OCI-LY1 (cell line): Measurements from ENCODE around the gene RBL1.
"Not testable (repeated sequence)": the region's sequence is repeated elsewhere in the genome, so short reads cannot be mapped to it uniquely, and the experiment has no call there.

Experiments used
- H2AFZ ChIP-seq: fragments of 200-600 bp; sonication (generic), shearing (Covaris generic); 2 replicates; pipeline ENCODE4 v1.6.0; 2014; ENCODE audit warnings: antibody characterized with exemption, mild to moderate bottlenecking, low read length
- H3F3A ChIP-seq: fragments of 200-600 bp; sonication (generic), shearing (Covaris generic); 2 replicates; pipeline ENCODE4 v1.6.0; 2014; ENCODE audit warnings: mild to moderate bottlenecking, antibody characterized with exemption, low read length, moderate library complexity; ENCODE audit not compliant: insufficient read depth
- H3K27ac ChIP-seq: fragments of 200-600 bp; sonication (generic); 2 replicates; pipeline ENCODE4 v1.5.1; 2014; ENCODE audit warnings: low read length, mixed run types, mild to moderate bottlenecking, low read depth; ENCODE audit not compliant: poor library complexity, severe bottlenecking
- H3K27me3 ChIP-seq: fragments of 200-600 bp; sonication (generic); 2 replicates; pipeline ENCODE4 v1.6.0; 2014; ENCODE audit warnings: antibody characterized with exemption, mild to moderate bottlenecking, low read length, moderate library complexity; ENCODE audit not compliant: insufficient read depth
- H3K36me3 ChIP-seq: fragments of 200-600 bp; sonication (generic); 2 replicates; pipeline ENCODE4 v1.6.1; 2014; ENCODE audit warnings: mild to moderate bottlenecking, antibody characterized with exemption, low read length, moderate library complexity, mixed read lengths; ENCODE audit not compliant: insufficient read depth
- H3K4me1 ChIP-seq: fragments of 200-600 bp; sonication (generic); 2 replicates; pipeline ENCODE4 v1.5.1; 2014; ENCODE audit warnings: mild to moderate bottlenecking, low read length, moderate library complexity; ENCODE audit not compliant: insufficient read depth, severe bottlenecking
- H3K4me2 ChIP-seq: fragments of 200-600 bp; sonication (generic), shearing (Covaris generic); 2 replicates; pipeline ENCODE4 v1.6.1; 2014; ENCODE audit warnings: low read length
- H3K4me3 ChIP-seq: fragments of 200-600 bp; sonication (generic); 2 replicates; pipeline ENCODE4 v1.5.1; 2014; ENCODE audit warnings: low read length, low read depth, mild to moderate bottlenecking, mixed read lengths; ENCODE audit not compliant: poor library complexity, severe bottlenecking
- H3K79me2 ChIP-seq: fragments of 200-600 bp; shearing (Covaris generic); 2 replicates; pipeline ENCODE4 v1.6.1; 2016; ENCODE audit warnings: mixed run types, low read length, mixed read lengths; ENCODE audit not compliant: insufficient read depth
- H3K9ac ChIP-seq: fragments of 200-600 bp; sonication (generic), shearing (Covaris generic); 2 replicates; pipeline ENCODE4 v1.6.1; 2014; ENCODE audit warnings: mild to moderate bottlenecking, low read length, mixed read lengths
- H3K9me2 ChIP-seq: fragments of 200-600 bp; sonication (generic), shearing (Covaris generic); 2 replicates; pipeline ENCODE4 v1.6.1; 2014; ENCODE audit warnings: low read depth, mild to moderate bottlenecking, low read length, mixed read lengths
- H3K9me3 ChIP-seq: fragments of 200-600 bp; shearing (Covaris generic); 2 replicates; pipeline ENCODE4 v1.6.1; 2014; ENCODE audit warnings: low read length, mixed read lengths
- H4K20me1 ChIP-seq: fragments of 200-600 bp; sonication (generic), shearing (Covaris generic); 2 replicates; pipeline ENCODE4 v1.6.0; 2016; ENCODE audit warnings: mild to moderate bottlenecking, low read length; ENCODE audit not compliant: insufficient read depth
- EZH2 ChIP-seq: fragments of 200-600 bp; sonication (generic), shearing (Covaris generic); IDR thresholded peaks from 2 replicates; pipeline ENCODE4 v1.8.0; 2017; ENCODE audit warnings: borderline replicate concordance, mixed run types, mild to moderate bottlenecking, antibody characterized with exemption, low read length, moderate library complexity, mixed read lengths
- TF ChIP-seq, protein P1 (sequence below): fragments of 200-600 bp; sonication (generic), shearing (Covaris generic); IDR thresholded peaks from 2 replicates; pipeline ENCODE4 v1.5.1; 2017; ENCODE audit warnings: mild to moderate bottlenecking, antibody characterized with exemption, low read length, moderate library complexity, mixed read lengths

RBL1 gene

GRCh38 chr20:37075932-37076685 lies 19.7 kb downstream of the RBL1 start:
- Histone ChIP-seq H3K9me3 (peaks cover 5% of the 10 kb centered on the region), H3K9me2 (no peaks in the 10 kb centered on the region), H3K27me3 (no peaks in the 10 kb centered on the region), H3K36me3 (peaks cover 66% of the 10 kb centered on the region), H3K79me2 (peaks cover 44% of the 10 kb centered on the region), H3K4me3 (no peak overlapping the region), H3K9ac (no peak overlapping the region), H4K20me1 (no peaks in the 10 kb centered on the region), H3F3A (no peaks in the 10 kb centered on the region), H3K4me1 (peaks cover 27% of the 10 kb centered on the region), H2AFZ (no peak overlapping the region), H3K27ac (no peak overlapping the region), H3K4me2 (no peak overlapping the region)
- TF ChIP-seq EZH2 = no peak
- TF ChIP-seq, protein P1, sequence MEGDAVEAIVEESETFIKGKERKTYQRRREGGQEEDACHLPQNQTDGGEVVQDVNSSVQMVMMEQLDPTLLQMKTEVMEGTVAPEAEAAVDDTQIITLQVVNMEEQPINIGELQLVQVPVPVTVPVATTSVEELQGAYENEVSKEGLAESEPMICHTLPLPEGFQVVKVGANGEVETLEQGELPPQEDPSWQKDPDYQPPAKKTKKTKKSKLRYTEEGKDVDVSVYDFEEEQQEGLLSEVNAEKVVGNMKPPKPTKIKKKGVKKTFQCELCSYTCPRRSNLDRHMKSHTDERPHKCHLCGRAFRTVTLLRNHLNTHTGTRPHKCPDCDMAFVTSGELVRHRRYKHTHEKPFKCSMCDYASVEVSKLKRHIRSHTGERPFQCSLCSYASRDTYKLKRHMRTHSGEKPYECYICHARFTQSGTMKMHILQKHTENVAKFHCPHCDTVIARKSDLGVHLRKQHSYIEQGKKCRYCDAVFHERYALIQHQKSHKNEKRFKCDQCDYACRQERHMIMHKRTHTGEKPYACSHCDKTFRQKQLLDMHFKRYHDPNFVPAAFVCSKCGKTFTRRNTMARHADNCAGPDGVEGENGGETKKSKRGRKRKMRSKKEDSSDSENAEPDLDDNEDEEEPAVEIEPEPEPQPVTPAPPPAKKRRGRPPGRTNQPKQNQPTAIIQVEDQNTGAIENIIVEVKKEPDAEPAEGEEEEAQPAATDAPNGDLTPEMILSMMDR = no peak

- H3K4me1 ChIP-seq = peaks cover 27% of the 10 kb centered on the region
- H3K9me3 ChIP-seq = peaks cover 5% of the 10 kb centered on the region
- H4K20me1 ChIP-seq = no peaks in the 10 kb centered on the region
- peak overlapping the region; percentile 80 for H3K27ac ChIP-seq
- no peaks in the 10 kb centered on the region for H3F3A ChIP-seq
- TF ChIP-seq, protein P1 = no peak
- no peak for TF ChIP-seq EZH2
- H3K4me3 ChIP-seq = peak overlapping the region; percentile 13
- H3K36me3 ChIP-seq = peaks cover 45% of the 10 kb centered on the region
- no peak overlapping the region for H2AFZ ChIP-seq
- H3K79me2 ChIP-seq = peaks cover 29% of the 10 kb centered on the region
- H3K9ac ChIP-seq = no peak overlapping the region; the same call in 1 of the 2 replicates
- H3K9me2 ChIP-seq = no peaks in the 10 kb centered on the region
- no peaks in the 10 kb centered on the region for H3K27me3 ChIP-seq
- peak overlapping the region; percentile 49 for H3K4me2 ChIP-seq
Measured at GRCh38 chr20:37072293-37073196, 23.3 kb downstream of the RBL1 start.

DNA sequence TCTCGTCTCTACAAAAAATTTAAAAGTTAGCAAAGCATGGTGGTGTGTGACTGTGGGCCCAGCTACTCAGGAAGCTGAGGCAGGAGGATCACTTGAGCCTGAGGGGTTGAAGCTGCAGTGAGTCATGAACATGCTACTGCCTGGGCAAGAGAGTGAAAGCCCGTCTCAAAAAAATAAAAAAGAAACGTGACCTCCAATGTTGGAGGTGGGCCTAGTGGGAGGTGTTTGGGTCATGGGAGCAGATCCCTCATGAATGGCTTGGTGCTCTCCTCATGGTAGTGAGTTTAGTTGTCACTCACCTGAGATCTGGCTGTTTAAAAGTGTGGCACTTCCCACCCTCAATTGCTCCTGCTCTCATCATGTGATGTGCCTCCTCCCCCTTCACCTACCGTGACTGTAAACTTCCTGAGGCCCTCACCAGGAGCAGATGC lies 24.3 kb downstream of the RBL1 start:
- H3F3A ChIP-seq = no peaks in the 10 kb centered on the region
- no peak overlapping the region; the same call in 1 of the 2 replicates for H3K9ac ChIP-seq
- H3K4me2 ChIP-seq = no peak overlapping the region; the same call in 1 of the 2 replicates
- peaks cover 19% of the 10 kb centered on the region for H3K79me2 ChIP-seq
- H2AFZ ChIP-seq = no peak overlapping the region
- H3K27me3 ChIP-seq = no peaks in the 10 kb centered on the region
- H3K27ac ChIP-seq = peak overlapping the region; percentile 80
- peaks cover 5% of the 10 kb centered on the region for H3K9me3 ChIP-seq
- H3K9me2 ChIP-seq = no peaks in the 10 kb centered on the region
- H4K20me1 ChIP-seq = no peaks in the 10 kb centered on the region
- H3K36me3 ChIP-seq = peaks cover 45% of the 10 kb centered on the region
- no peak overlapping the region for H3K4me3 ChIP-seq
- TF ChIP-seq EZH2 = no peak
- peaks cover 27% of the 10 kb centered on the region for H3K4me1 ChIP-seq

GRCh38 chr20:37069563-37069962 lies 26.2 kb downstream of the RBL1 start:
- H3K79me2 ChIP-seq, H3K27ac ChIP-seq, H3K27me3 ChIP-seq, H3K9me3 ChIP-seq, H3K4me2 ChIP-seq, H3K9me2 ChIP-seq, H4K20me1 ChIP-seq, H2AFZ ChIP-seq, H3K4me3 ChIP-seq, H3K9ac ChIP-seq, H3F3A ChIP-seq: not testable (repeated sequence)
- Histone ChIP-seq H3K4me1 (peaks cover 27% of the 10 kb centered on the region), H3K36me3 (peaks cover 45% of the 10 kb centered on the region)
